RWPE1 (cell line): ENCODE data around the gene OR14J1.

Experiments
- CTCF ChIA-PET: fragments of 350-600 bp; sonication (Branson Sonifier 250); formaldehyde crosslinking; extraction: SDS; loops from one replicate; lab custom pipeline; 2021; lab: Yijun Ruan, JAX
- POLR2A ChIA-PET: fragments of 400-600 bp; formaldehyde crosslinking; extraction: SDS; loops from one replicate; lab custom pipeline; 2020; ENCODE audit warnings: antibody characterized with exemption; ENCODE audit not compliant: low non-redundant PET; lab: Yijun Ruan, JAX
- DNase-seq: peaks from one replicate; pipeline ENCODE4 v3.0.0; 2012; ENCODE audit warnings: low spot score
- H3K27ac ChIP-seq: fragments of 450-650 bp; 2 replicates; pipeline ENCODE4 v1.5.1; 2017
- TF ChIP-seq, protein P1 (sequence below): fragments of 450-650 bp; conservative IDR thresholded peaks from 2 replicates; pipeline ENCODE4 v1.5.1; 2017; ENCODE audit warnings: low read depth, mild to moderate bottlenecking

OR14J1 gene

DNA sequence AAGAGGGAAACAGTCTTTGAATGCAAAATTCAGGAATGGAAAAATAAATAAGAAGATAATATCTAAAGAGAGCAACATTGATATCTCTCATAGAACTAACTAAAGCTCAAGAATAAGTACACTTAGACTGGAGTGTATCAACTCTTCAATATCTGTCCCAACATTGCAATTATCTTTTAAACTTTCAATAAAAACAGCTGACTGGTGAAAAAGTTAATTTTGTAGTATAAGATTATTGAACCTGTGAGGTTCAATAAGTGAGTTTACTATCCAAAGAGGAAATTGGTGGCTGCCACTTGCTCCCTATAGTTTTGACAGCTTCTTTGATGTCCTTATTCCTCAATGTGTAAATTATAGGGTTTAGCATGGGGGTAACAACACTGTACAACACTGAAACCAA lies 53.5 kb downstream of the OR14J1 start:
- no peak overlapping the region for H3K27ac ChIP-seq
- TF ChIP-seq, protein P1, sequence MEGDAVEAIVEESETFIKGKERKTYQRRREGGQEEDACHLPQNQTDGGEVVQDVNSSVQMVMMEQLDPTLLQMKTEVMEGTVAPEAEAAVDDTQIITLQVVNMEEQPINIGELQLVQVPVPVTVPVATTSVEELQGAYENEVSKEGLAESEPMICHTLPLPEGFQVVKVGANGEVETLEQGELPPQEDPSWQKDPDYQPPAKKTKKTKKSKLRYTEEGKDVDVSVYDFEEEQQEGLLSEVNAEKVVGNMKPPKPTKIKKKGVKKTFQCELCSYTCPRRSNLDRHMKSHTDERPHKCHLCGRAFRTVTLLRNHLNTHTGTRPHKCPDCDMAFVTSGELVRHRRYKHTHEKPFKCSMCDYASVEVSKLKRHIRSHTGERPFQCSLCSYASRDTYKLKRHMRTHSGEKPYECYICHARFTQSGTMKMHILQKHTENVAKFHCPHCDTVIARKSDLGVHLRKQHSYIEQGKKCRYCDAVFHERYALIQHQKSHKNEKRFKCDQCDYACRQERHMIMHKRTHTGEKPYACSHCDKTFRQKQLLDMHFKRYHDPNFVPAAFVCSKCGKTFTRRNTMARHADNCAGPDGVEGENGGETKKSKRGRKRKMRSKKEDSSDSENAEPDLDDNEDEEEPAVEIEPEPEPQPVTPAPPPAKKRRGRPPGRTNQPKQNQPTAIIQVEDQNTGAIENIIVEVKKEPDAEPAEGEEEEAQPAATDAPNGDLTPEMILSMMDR = no peak
- CTCF ChIA-PET = no interaction called here
- no peak for DNase-seq
- POLR2A ChIA-PET = no interaction called here

DNA sequence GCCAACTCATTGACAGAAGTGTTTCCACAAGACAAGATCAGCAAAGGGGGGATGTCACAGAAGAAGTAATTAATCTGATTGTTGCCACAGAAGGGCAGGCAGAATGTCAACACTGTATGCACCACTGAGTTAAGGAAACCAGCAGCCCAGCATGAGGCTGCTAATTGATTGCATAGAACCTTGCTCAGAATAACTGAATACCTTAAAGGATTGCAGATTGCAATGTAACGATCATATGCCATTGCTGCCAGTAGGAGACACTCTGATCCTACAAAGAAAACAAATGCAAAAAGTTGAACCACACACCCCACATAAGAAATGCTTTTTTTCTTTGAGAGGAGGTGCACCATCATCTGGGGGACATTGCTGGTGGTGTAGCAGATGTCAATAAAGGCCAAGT lies 54.1 kb downstream of the OR14J1 start:
- POLR2A ChIA-PET = no interaction called here
- no peak overlapping the region for H3K27ac ChIP-seq
- no peak for DNase-seq
- CTCF ChIA-PET = no interaction called here
- TF ChIP-seq, protein P1 = no peak
